Neural cell (in vitro differentiated cells): Measurements from ENCODE around the gene ADH7. TPM values are rescaled to one million over a fixed set of nuclear protein-coding genes. Genes with fewer than 3 reads are reported as not detected.

Source experiments
- H2AFZ ChIP-seq: fragments of 200-600, 300-800 bp; sonication (generic), shearing (Covaris generic); 2 replicates; pipeline ENCODE4 v1.6.0; 2014; ENCODE audit warnings: low read depth, mild to moderate bottlenecking, antibody characterized with exemption, low read length, moderate library complexity
- H3F3A ChIP-seq: fragments of 200-600 bp; shearing (Covaris generic); 2 replicates; pipeline ENCODE4 v1.6.1; 2016; ENCODE audit warnings: mild to moderate bottlenecking, moderate library complexity, mixed read lengths, antibody characterized with exemption, low read length; ENCODE audit not compliant: insufficient read depth, poor library complexity, severe bottlenecking
- H3K27ac ChIP-seq: fragments of 200-600, 300-800 bp; sonication (generic), shearing (Covaris generic); 2 replicates; pipeline ENCODE4 v1.5.1; 2014; ENCODE audit warnings: mild to moderate bottlenecking, low read length, moderate library complexity
- H3K27me3 ChIP-seq: fragments of 300-800, 200-600 bp; sonication (generic), shearing (Covaris generic); 2 replicates; pipeline ENCODE4 v1.6.0; 2014; ENCODE audit warnings: mild to moderate bottlenecking, low read depth, low read length, moderate library complexity; ENCODE audit not compliant: insufficient read depth
- H3K36me3 ChIP-seq: fragments of 300-800, 200-600 bp; sonication (generic), shearing (Covaris generic); 2 replicates; pipeline ENCODE4 v1.5.1; 2014; ENCODE audit warnings: mild to moderate bottlenecking, antibody characterized with exemption, low read length, moderate library complexity; ENCODE audit not compliant: insufficient read depth
- H3K4me2 ChIP-seq: fragments of 300-800, 200-600 bp; sonication (generic), shearing (Covaris generic); 2 replicates; pipeline ENCODE4 v1.6.0; 2014; ENCODE audit warnings: mild to moderate bottlenecking, low read length
- H3K4me3 ChIP-seq: fragments of 300-800, 200-600 bp; sonication (generic), shearing (Covaris generic); 2 replicates; pipeline ENCODE4 v1.5.1; 2014; ENCODE audit warnings: mild to moderate bottlenecking, low read length, moderate library complexity
- H3K79me2 ChIP-seq: fragments of 200-600 bp; shearing (Covaris generic); replicated peaks from 2 replicates; pipeline ENCODE4 v1.6.0; 2014; ENCODE audit warnings: mild to moderate bottlenecking, low read length, moderate library complexity; ENCODE audit not compliant: insufficient read depth
- H3K9ac ChIP-seq: fragments of 300-800, 200-600 bp; sonication (generic), shearing (Covaris generic); 2 replicates; pipeline ENCODE4 v1.6.1; 2016; ENCODE audit warnings: mild to moderate bottlenecking, low read length, mixed read lengths
- H3K9me2 ChIP-seq: fragments of 200-600 bp; shearing (Covaris generic); 2 replicates; pipeline ENCODE4 v1.6.1; 2016; ENCODE audit warnings: mild to moderate bottlenecking, low read length, mixed read lengths; ENCODE audit not compliant: insufficient read depth
- H3K9me3 ChIP-seq: fragments of 200-600, 300-800 bp; sonication (generic), shearing (Covaris generic); 2 replicates; pipeline ENCODE4 v1.6.1; 2016; ENCODE audit warnings: mild to moderate bottlenecking, mixed run types, low read length, moderate library complexity, mixed read lengths
- H4K20me1 ChIP-seq: fragments of 200-600 bp; shearing (Covaris generic); 2 replicates; pipeline ENCODE4 v1.6.1; 2016; ENCODE audit warnings: mild to moderate bottlenecking, mixed run types; ENCODE audit not compliant: insufficient read depth
- CTCF ChIP-seq: fragments of 450-650 bp; IDR thresholded peaks from 2 replicates; pipeline ENCODE4 v1.5.1; 2014; ENCODE audit warnings: antibody characterized with exemption, mild to moderate bottlenecking, moderate library complexity; ENCODE audit not compliant: poor library complexity, severe bottlenecking
- EP300 ChIP-seq: fragments of 450-650 bp; conservative IDR thresholded peaks from 2 replicates; pipeline ENCODE4 v1.6.1; 2014; ENCODE audit warnings: antibody characterized with exemption, mild to moderate bottlenecking, moderate library complexity; ENCODE audit not compliant: poor library complexity, severe bottlenecking
- EZH2 ChIP-seq: fragments of 200-600, 300-800 bp; shearing (Covaris generic), sonication (generic); IDR thresholded peaks from 2 replicates; pipeline ENCODE4 v1.6.1; 2014; ENCODE audit warnings: antibody characterized with exemption, low read length, borderline replicate concordance, mild to moderate bottlenecking; ENCODE audit not compliant: insufficient read depth, poor library complexity, severe bottlenecking
- MXI1 ChIP-seq: fragments of 450-650 bp; conservative IDR thresholded peaks from 2 replicates; pipeline ENCODE4 v1.6.1; 2014; ENCODE audit warnings: antibody characterized with exemption, mild to moderate bottlenecking; ENCODE audit not compliant: poor library complexity, severe bottlenecking
- POLR2AphosphoS5 ChIP-seq: IDR thresholded peaks from 2 replicates; pipeline ENCODE4 v1.6.1; 2012
- RAD21 ChIP-seq: fragments of 450-650 bp; conservative IDR thresholded peaks from 2 replicates; pipeline ENCODE4 v1.6.1; 2014; ENCODE audit warnings: antibody characterized with exemption, mild to moderate bottlenecking, moderate library complexity
- REST ChIP-seq: IDR thresholded peaks from 2 replicates; pipeline ENCODE4 v1.6.1; 2012; ENCODE audit warnings: borderline replicate concordance
- SMC3 ChIP-seq: fragments of 450-650 bp; conservative IDR thresholded peaks from 2 replicates; pipeline ENCODE4 v1.6.1; 2014; ENCODE audit warnings: antibody characterized with exemption, mild to moderate bottlenecking, moderate library complexity; ENCODE audit not compliant: poor library complexity
- TAF1 ChIP-seq: IDR thresholded peaks from 2 replicates; pipeline ENCODE4 v1.6.1; 2012; ENCODE audit warnings: low read depth
- polyA plus RNA-seq: library from polyadenylated mRNA; depleted of rRNA; stranded (reverse); fragments of >200 nt; gene quantifications from 2 replicates; pipeline ENCODE4 v1.2.3, GENCODE V29; 2014

ADH7 gene
- polyA plus RNA-seq, 1 donor from 2014 or later, result not detected

GRCh38 chr4:99468889-99469288 lies 33.7 kb upstream of the ADH7 start:
- Histone ChIP-seq H4K20me1 (no peaks in the 10 kb centered on the region), H3K27ac (no peak overlapping the region), H3K9ac (no peak overlapping the region), H3K4me2 (no peak overlapping the region), H3K36me3 (no peaks in the 10 kb centered on the region), H2AFZ (no peak overlapping the region), H3F3A (no peaks in the 10 kb centered on the region), H3K9me3 (no peaks in the 10 kb centered on the region), H3K4me3 (no peak overlapping the region), H3K79me2 (no peaks in the 10 kb centered on the region), H3K27me3 (no peaks in the 10 kb centered on the region), H3K9me2 (no peaks in the 10 kb centered on the region)
- TF ChIP-seq TAF1 (no peak), SMC3 (no peak), EZH2 (no peak), EP300 (no peak), CTCF (no peak), POLR2AphosphoS5 (no peak), MXI1 (no peak), RAD21 (no peak), REST (no peak)

- H3K4me3 ChIP-seq, result no peak overlapping the region
- H4K20me1 ChIP-seq, result no peaks in the 10 kb centered on the region
- H3K9me3 ChIP-seq, result no peaks in the 10 kb centered on the region
- no peaks in the 10 kb centered on the region for H3K27me3 ChIP-seq
- TF ChIP-seq RAD21, result no peak
- H3K79me2 ChIP-seq, result no peaks in the 10 kb centered on the region
- H3K9ac ChIP-seq, result no peak overlapping the region
- no peaks in the 10 kb centered on the region for H3K9me2 ChIP-seq
- H3K36me3 ChIP-seq, result no peaks in the 10 kb centered on the region
- no peak overlapping the region for H3K27ac ChIP-seq
- no peak overlapping the region for H3K4me2 ChIP-seq
- H3F3A ChIP-seq, result no peaks in the 10 kb centered on the region
- no peak overlapping the region for H2AFZ ChIP-seq
These were observed 32.7 kb upstream of the ADH7 start for GRCh38 chr4:99467887-99468286.

GRCh38 chr4:99463566-99463965 lies 28.4 kb upstream of the ADH7 start:
- Histone ChIP-seq H3K4me3 (no peak overlapping the region), H3F3A (no peaks in the 10 kb centered on the region), H3K36me3 (no peaks in the 10 kb centered on the region), H3K27ac (no peak overlapping the region), H2AFZ (no peak overlapping the region), H3K9me3 (no peaks in the 10 kb centered on the region), H3K9ac (no peak overlapping the region), H3K9me2 (no peaks in the 10 kb centered on the region), H3K79me2 (no peaks in the 10 kb centered on the region), H3K27me3 (no peaks in the 10 kb centered on the region), H3K4me2 (no peak overlapping the region), H4K20me1 (no peaks in the 10 kb centered on the region)
- TF ChIP-seq TAF1, result no peak
- TF ChIP-seq CTCF, result no peak
- no peak for TF ChIP-seq EZH2
- TF ChIP-seq MXI1, result no peak
- TF ChIP-seq RAD21, result no peak
- no peak for TF ChIP-seq EP300
- no peak for TF ChIP-seq SMC3
- no peak for TF ChIP-seq REST
- TF ChIP-seq POLR2AphosphoS5, result no peak
